HAP-1 (cell line): ENCODE measurements around the gene GLA.

Experiments
- DNase-seq, 2 experiments: peaks; one replicate each; pipeline ENCODE4 v3.0.0-alpha.2; 2016 to 2020; ENCODE audit warnings: low spot score in 2 of 2
- H3K27me3 ChIP-seq: fragments of 250-450 bp; sonication (Bioruptor Pico); 2 replicates; pipeline ENCODE4 v1.5.1; 2020; ENCODE audit warnings: low read depth, mild to moderate bottlenecking, moderate library complexity
- H3K36me3 ChIP-seq: fragments of 250-450 bp; sonication (Bioruptor Pico); replicated peaks from 2 replicates; pipeline ENCODE4 v1.5.1; 2020; ENCODE audit warnings: mild to moderate bottlenecking
- H3K4me1 ChIP-seq: fragments of 250-450 bp; sonication (Bioruptor Pico); 2 replicates; pipeline ENCODE4 v1.5.1; 2020; ENCODE audit warnings: mild to moderate bottlenecking
- H3K4me3 ChIP-seq: fragments of 250-450 bp; sonication (Bioruptor Pico); 2 replicates; pipeline ENCODE4 v1.5.1; 2020; ENCODE audit warnings: mild to moderate bottlenecking, moderate library complexity
- H3K9me3 ChIP-seq: fragments of 250-450 bp; sonication (Bioruptor Pico); 2 replicates; pipeline ENCODE4 v1.5.1; 2020; ENCODE audit warnings: mild to moderate bottlenecking, moderate library complexity
- in situ Hi-C: fragments of 300-500 bp; cut with MboI; formaldehyde crosslinking; loops from 3 replicates; pipeline ENCODE4 v1.14.3; 2020; ENCODE audit warnings: low sequenced_read_pairs, inconsistent platforms, mixed read lengths

Gene GLA

GRCh38 chrX:101407748-101408531 is at the start of gene GLA, which contains the start of gene HNRNPH2:
GLA (minus strand) TSS chrX:101407925; CDS start chrX:101407903, 22 bp downstream.
HNRNPH2 (plus strand) TSS chrX:101408222; CDS start chrX:101411989, 3,767 bp downstream.
- Histone ChIP-seq H3K27me3 (0 out of 2 replicates have a peak, but pooled peaks cover 3% of the 10 kb centered on the region), H3K4me3 (peak within 1 kb of the TSS; percentile 71), H3K36me3 (peaks cover 23% of the 10 kb centered on the region), H3K9me3 (no peaks in the 10 kb centered on the region), H3K4me1 (peaks cover 19% of the 10 kb centered on the region)
- in situ Hi-C loops: no loop called here
- peak; percentile 95 to 99 for DNase-seq

- H3K4me3 ChIP-seq: no peak overlapping the region
- H3K4me1 ChIP-seq: no peaks in the 10 kb centered on the region
- H3K27me3 ChIP-seq: 0 out of 2 replicates have a peak, but pooled peaks cover 1% of the 10 kb centered on the region
- H3K9me3 ChIP-seq: no peaks in the 10 kb centered on the region
- no peaks in the 10 kb centered on the region for H3K36me3 ChIP-seq
- in situ Hi-C loops: no loop called here
- no peak for DNase-seq
These were observed 44.3 kb upstream of the GLA start for GRCh38 chrX:101452056-101452455.

- Histone ChIP-seq H3K4me1 (no peaks in the 10 kb centered on the region), H3K36me3 (no peaks in the 10 kb centered on the region), H3K27me3 (no peaks in the 10 kb centered on the region), H3K4me3 (no peak overlapping the region), H3K9me3 (no peaks in the 10 kb centered on the region)
- no peak for DNase-seq
- in situ Hi-C loops: no loop called here
These were observed 43.2 kb upstream of the GLA start for GRCh38 chrX:101450961-101451360.

GRCh38 chrX:101450085-101450484 is 42.4 kb upstream of the GLA start:
- no peaks in the 10 kb centered on the region for H3K36me3 ChIP-seq
- no peak for DNase-seq
- no peaks in the 10 kb centered on the region for H3K27me3 ChIP-seq
- H3K4me3 ChIP-seq: no peak overlapping the region
- H3K9me3 ChIP-seq: no peaks in the 10 kb centered on the region
- H3K4me1 ChIP-seq: no peaks in the 10 kb centered on the region
- in situ Hi-C loops: no loop called here

GRCh38 chrX:101449279-101449678 is 41.6 kb upstream of the GLA start:
- Histone ChIP-seq H3K9me3 (no peaks in the 10 kb centered on the region), H3K4me3 (no peak overlapping the region), H3K36me3 (no peaks in the 10 kb centered on the region), H3K27me3 (no peaks in the 10 kb centered on the region), H3K4me1 (no peaks in the 10 kb centered on the region)
- in situ Hi-C loops: no loop called here
- no peak for DNase-seq

GRCh38 chrX:101442085-101442484 is 34.4 kb upstream of the GLA start:
- Histone ChIP-seq H3K4me3 (no peak overlapping the region), H3K27me3 (no peaks in the 10 kb centered on the region), H3K4me1 (no peaks in the 10 kb centered on the region), H3K9me3 (no peaks in the 10 kb centered on the region), H3K36me3 (no peaks in the 10 kb centered on the region)
- in situ Hi-C loops: no loop called here
- no peak for DNase-seq

- Histone ChIP-seq H3K36me3 (no peaks in the 10 kb centered on the region), H3K4me1 (no peaks in the 10 kb centered on the region), H3K27me3 (no peaks in the 10 kb centered on the region), H3K4me3 (no peak overlapping the region), H3K9me3 (no peaks in the 10 kb centered on the region)
- DNase-seq: no peak
- in situ Hi-C loops: no loop called here
These were observed 22.8 kb upstream of the GLA start for GRCh38 chrX:101430457-101431078.

GRCh38 chrX:101429934-101430333 is 22.2 kb upstream of the GLA start:
- in situ Hi-C loops: no loop called here
- Histone ChIP-seq H3K4me1 (no peaks in the 10 kb centered on the region), H3K27me3 (no peaks in the 10 kb centered on the region), H3K9me3 (no peaks in the 10 kb centered on the region), H3K4me3 (no peak overlapping the region), H3K36me3 (no peaks in the 10 kb centered on the region)
- no peak for DNase-seq

- no peaks in the 10 kb centered on the region for H3K9me3 ChIP-seq
- H3K4me3 ChIP-seq: no peak overlapping the region
- DNase-seq: no peak
- in situ Hi-C loops: no loop called here
- no peaks in the 10 kb centered on the region for H3K36me3 ChIP-seq
- H3K27me3 ChIP-seq: no peaks in the 10 kb centered on the region
- no peaks in the 10 kb centered on the region for H3K4me1 ChIP-seq
These were observed 20.2 kb upstream of the GLA start for GRCh38 chrX:101427954-101428353.

- in situ Hi-C loops: loop anchor here (10.0 kb wide), 1 partner anchor 375 kb away; no protein-coding TSS in a partner anchor
- H3K27me3 ChIP-seq: no peaks in the 10 kb centered on the region
These were observed 11.8 kb upstream of the GLA start for GRCh38 chrX:101419489-101419888.

GRCh38 chrX:101417981-101418841 is 10.5 kb upstream of the GLA start:
- no peaks in the 10 kb centered on the region for H3K27me3 ChIP-seq
- H3K9me3 ChIP-seq: no peaks in the 10 kb centered on the region
- H3K4me3 ChIP-seq: no peak overlapping the region
- peaks cover 5% of the 10 kb centered on the region for H3K36me3 ChIP-seq
- DNase-seq: no peak
- H3K4me1 ChIP-seq: no peaks in the 10 kb centered on the region
- in situ Hi-C loops: loop anchor here (10.0 kb wide), 1 partner anchor 377 kb away; no protein-coding TSS in a partner anchor

More at GRCh38 chrX:101419489-101419888, 11.8 kb upstream of the GLA start:
- no peak for DNase-seq
- Histone ChIP-seq H3K36me3 (peaks cover 2% of the 10 kb centered on the region), H3K9me3 (no peaks in the 10 kb centered on the region), H3K4me1 (no peaks in the 10 kb centered on the region), H3K4me3 (no peak overlapping the region)

GRCh38 chrX:101417190-101417589 is 9.5 kb upstream of the GLA start:
- Histone ChIP-seq H3K36me3 (peaks cover 15% of the 10 kb centered on the region), H3K9me3 (no peaks in the 10 kb centered on the region), H3K4me1 (no peaks in the 10 kb centered on the region), H3K4me3 (no peak overlapping the region), H3K27me3 (no peaks in the 10 kb centered on the region)
- in situ Hi-C loops: loop anchor here (10.0 kb wide), 1 partner anchor 378 kb away; no protein-coding TSS in a partner anchor
- no peak for DNase-seq

- Histone ChIP-seq H3K27me3 (no peaks in the 10 kb centered on the region), H3K4me3 (no peak overlapping the region), H3K4me1 (no peaks in the 10 kb centered on the region), H3K36me3 (peaks cover 18% of the 10 kb centered on the region), H3K9me3 (no peaks in the 10 kb centered on the region)
- DNase-seq: no peak
- in situ Hi-C loops: loop anchor here (10.0 kb wide), 1 partner anchor 378 kb away; no protein-coding TSS in a partner anchor
These were observed 9.0 kb upstream of the GLA start for GRCh38 chrX:101416691-101417090.
